Left colon (tissue), 2 donors: ENCODE measurements around the gene TMEM237. TPM values are rescaled to one million over a fixed set of nuclear protein-coding genes. Genes with fewer than 3 reads are reported as not detected.

Source experiments
- ATAC-seq: fragments of 200-7000 bp; cut with Tn5 transposase; one replicate; pipeline ENCODE4 v1.9.1; 2020; ENCODE audit warnings: mild to moderate bottlenecking, moderate library complexity
- DNase-seq, 2 donors: peaks; one replicate each; pipeline ENCODE4 v3.0.0-alpha.2; 2020
- intact Hi-C, 2 donors: fragments of 100-400 bp; cut with DNase I in 1 of 2; cut with micrococcal nuclease in 1 of 2; formaldehyde crosslinking; loops; one replicate each; pipeline versions ENCODE4 v1.11.2 to v1.14.0; 2022; cut with DNase I, micrococcal nuclease
- total RNA-seq, 2 donors: library from RNA; stranded (reverse); fragmentation: NEBNext Ultra II Directional; extraction: Animal tissue kit (Norgen Biotek cat#: 25700); gene quantifications; one replicate each; pipeline ENCODE4 v1.2.1, GENCODE V29; 2021
- donor health status: DM: no; HTN: no; CAD: no.
- donor health status: DM: yes; HTN: yes; CAD: no.

TMEM237 gene
- total RNA-seq, 2 donors from 2014 or later: 3.6 to 5.2 TPM

DNA sequence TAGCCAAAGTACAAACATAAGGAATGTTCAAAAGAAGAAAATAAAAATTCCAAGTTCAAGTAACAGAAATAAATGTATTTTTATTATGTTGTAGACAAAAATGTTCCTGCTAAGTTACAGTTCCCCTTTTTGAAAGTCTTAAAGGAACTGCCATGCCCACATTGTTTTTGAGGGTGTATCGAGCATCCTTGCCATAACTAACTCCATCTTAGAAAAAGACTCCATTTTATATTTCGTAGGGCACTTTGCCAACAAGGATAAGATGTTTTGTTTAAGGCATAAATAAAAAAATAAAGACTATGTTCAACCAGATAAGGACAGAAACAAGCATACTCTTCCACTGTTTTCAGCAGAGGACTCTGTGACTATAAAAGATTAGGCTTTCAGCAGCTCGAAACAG, 67.3 kb downstream of the TMEM237 start:
- ATAC-seq (no peak), DNase-seq (no peak)
- intact Hi-C loops: no loop called here

DNA sequence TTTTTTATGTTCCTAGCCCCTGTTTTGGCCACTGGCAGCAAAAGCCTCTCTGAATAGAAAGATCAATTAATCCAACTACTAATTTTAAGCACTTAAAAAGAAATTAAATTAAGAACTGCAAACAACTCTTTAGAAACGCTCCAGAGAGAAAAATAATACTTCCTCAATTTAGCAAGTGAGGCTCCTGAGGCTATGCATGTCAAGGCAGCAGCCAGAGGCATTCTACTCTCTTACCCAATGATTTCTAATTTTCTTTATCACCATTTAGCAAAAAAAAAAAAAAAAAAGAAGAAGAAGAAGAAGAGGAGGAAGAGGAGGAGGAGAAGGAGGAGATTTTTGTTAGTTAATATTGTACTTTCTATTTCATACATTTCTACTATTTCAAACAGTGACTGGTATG, 68.5 kb downstream of the TMEM237 start:
- no peak for DNase-seq
- no peak for ATAC-seq
- intact Hi-C loops: no loop called here

DNA sequence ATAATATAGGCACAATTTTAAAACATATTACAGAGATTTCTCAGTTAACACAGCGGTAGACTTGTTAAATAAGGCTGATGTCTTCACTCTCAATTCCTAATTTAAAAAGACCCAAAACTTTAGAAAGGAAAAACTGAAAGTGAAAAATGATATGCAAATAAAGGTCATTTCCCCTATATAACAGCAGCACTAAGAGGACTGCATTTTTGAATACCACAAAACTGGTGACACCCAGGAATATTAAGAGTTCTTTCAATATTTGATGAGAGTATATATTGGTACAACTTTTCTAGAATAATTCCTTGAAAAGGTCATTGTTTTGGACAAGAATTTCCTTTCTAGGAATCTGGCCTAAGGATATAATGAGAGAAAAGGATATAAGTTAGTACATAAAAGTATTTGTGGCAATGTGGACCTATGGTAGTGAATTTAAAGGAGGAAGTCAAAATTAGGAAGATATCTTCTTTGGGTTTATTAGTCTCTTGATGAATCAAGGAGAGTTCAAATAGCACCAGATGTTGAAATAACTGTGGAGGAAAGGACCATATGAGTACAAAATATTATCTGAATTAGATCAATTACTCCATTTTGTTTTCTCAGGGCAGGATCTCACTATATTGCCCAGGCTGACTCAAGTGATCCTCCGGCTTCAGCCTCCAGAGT, 70.3 kb downstream of the TMEM237 start:
- DNase-seq: no peak
- intact Hi-C loops: no loop called here
- ATAC-seq: no peak

Other genes with a start within 250 kb of the TMEM237 start
- gene TRAK2, start 192.0 kb downstream of the TMEM237 start, total RNA-seq: 10 to 100 TPM; 55.7 to 73.7 TPM
- 10 to 100 TPM; 47.5 to 75.9 TPM for gene STRADB, start 191.8 kb downstream of the TMEM237 start, total RNA-seq
- not detected for gene MPP4, start 55.1 kb upstream of the TMEM237 start, total RNA-seq
- 1 to 10 TPM; 9.9 to 10.0 TPM for gene ALS2, start 137.4 kb upstream of the TMEM237 start, total RNA-seq
- gene CDK15, start 163.0 kb upstream of the TMEM237 start, total RNA-seq: 1 to 10 TPM in 1 of 2 donors, under 1 TPM in 1; 0.24 to 1.4 TPM